WTC11 (cell line): ENCODE measurements around the gene HSD3B7. TPM values are rescaled to one million over a fixed set of nuclear protein-coding genes. Genes with fewer than 3 reads are reported as not detected.

ENCODE experiments used
- ATAC-seq: fragments of 200-7000 bp; cut with Tn5 transposase; 2 replicates; pipeline ENCODE4 v1.10.0; 2021; ENCODE audit warnings: mild to moderate bottlenecking, moderate library complexity
- CTCF ChIA-PET: fragments of 300-600 bp; sonication (Branson Sonifier 250); formaldehyde crosslinking; loops from one replicate; lab custom pipeline; 2021; ENCODE audit warnings: antibody characterized with exemption; lab: Charles Lee
- POLR2A ChIA-PET: fragments of 350-600 bp; sonication (Branson Sonifier 250); formaldehyde crosslinking; loops from one replicate; lab custom pipeline; 2021; ENCODE audit warnings: antibody characterized with exemption; lab: Charles Lee
- DNase-seq: peaks from one replicate; pipeline ENCODE4 v3.0.0; 2021; ENCODE audit warnings: low spot score
- H3K27ac Mint-ChIP-seq: 2 replicates; pipeline ENCODE4 v1.8.0; 2021; ENCODE audit warnings: mixed read lengths
- H3K27me3 Mint-ChIP-seq: 2 replicates; pipeline ENCODE4 v1.8.0; 2021; ENCODE audit warnings: low read depth, mild to moderate bottlenecking, moderate library complexity, mixed read lengths
- H3K36me3 Mint-ChIP-seq: 2 replicates; pipeline ENCODE4 v1.8.0; 2021; ENCODE audit warnings: mixed read lengths
- H3K4me1 Mint-ChIP-seq: 2 replicates; pipeline ENCODE4 v1.8.0; 2022; ENCODE audit warnings: mixed read lengths
- H3K4me3 Mint-ChIP-seq: 2 replicates; pipeline ENCODE4 v1.8.0; 2021; ENCODE audit warnings: mild to moderate bottlenecking, moderate library complexity, mixed read lengths
- H3K9me3 Mint-ChIP-seq: 2 replicates; pipeline ENCODE4 v1.8.0; 2021; ENCODE audit warnings: mixed read lengths
- AFF4 ChIP-seq: sonication (generic); formaldehyde crosslinking; IDR thresholded peaks from 2 replicates; pipeline ENCODE4 v1.8.1; 2023; ENCODE audit warnings: mild to moderate bottlenecking, missing genetic modification reagents, borderline replicate concordance
- CREB1 ChIP-seq: sonication (generic); formaldehyde crosslinking; IDR thresholded peaks from 2 replicates; pipeline ENCODE4 v1.8.0; 2023; ENCODE audit warnings: mild to moderate bottlenecking, missing genetic modification reagents
- GABPB1 ChIP-seq: sonication (generic); formaldehyde crosslinking; IDR thresholded peaks from 2 replicates; pipeline ENCODE4 v1.8.1; 2023; ENCODE audit warnings: mild to moderate bottlenecking, missing genetic modification reagents
- GTF2I ChIP-seq: fragments of 250-450 bp; sonication (Bioruptor Pico); conservative IDR thresholded peaks from 2 replicates; pipeline ENCODE4 v1.4.0; 2021; ENCODE audit warnings: mild to moderate bottlenecking
- JUN ChIP-seq: sonication (generic); formaldehyde crosslinking; IDR thresholded peaks from 2 replicates; pipeline ENCODE4 v1.8.0; 2023; ENCODE audit warnings: mild to moderate bottlenecking, missing genetic modification reagents
- NR1H2 ChIP-seq: sonication (generic); formaldehyde crosslinking; IDR thresholded peaks from 2 replicates; pipeline ENCODE4 v1.9.0; 2021; ENCODE audit warnings: mild to moderate bottlenecking, moderate library complexity, missing genetic modification reagents
- RELA ChIP-seq: sonication (generic); formaldehyde crosslinking; IDR thresholded peaks from 2 replicates; pipeline ENCODE4 v1.8.1; 2022; ENCODE audit warnings: missing genetic modification reagents, mild to moderate bottlenecking, borderline replicate concordance
- SP1 ChIP-seq: sonication (generic); formaldehyde crosslinking; conservative IDR thresholded peaks from 2 replicates; pipeline ENCODE4 v1.8.1; 2022; ENCODE audit warnings: missing genetic modification reagents
- TEAD1 ChIP-seq: sonication (generic); formaldehyde crosslinking; IDR thresholded peaks from 2 replicates; pipeline ENCODE4 v1.8.0; 2022; ENCODE audit warnings: mild to moderate bottlenecking, missing genetic modification reagents
- TP53 ChIP-seq: sonication (generic); formaldehyde crosslinking; IDR thresholded peaks from 2 replicates; pipeline ENCODE4 v1.8.1; 2023; ENCODE audit warnings: mild to moderate bottlenecking, missing genetic modification reagents
- ZNF423 ChIP-seq: fragments of 250-450 bp; sonication (Bioruptor Pico); IDR thresholded peaks from 2 replicates; pipeline ENCODE4 v2.1.2; 2022; ENCODE audit warnings: mild to moderate bottlenecking, moderate library complexity
- ZNF532 ChIP-seq: fragments of 250-450 bp; sonication (Bioruptor Pico); IDR thresholded peaks from 2 replicates; pipeline ENCODE4 v1.9.0; 2021; ENCODE audit warnings: mild to moderate bottlenecking, borderline replicate concordance
- ZNF671 ChIP-seq: fragments of 250-450 bp; sonication (Bioruptor Pico); IDR thresholded peaks from 2 replicates; pipeline ENCODE4 v1.8.0; 2021; ENCODE audit warnings: mild to moderate bottlenecking
- total RNA-seq: library from RNA; stranded (reverse); gene quantifications from 3 replicates; pipeline ENCODE4 v1.2.3, GENCODE V29; 2021

HSD3B7 gene
- total RNA-seq, 1 experiment from 2014 or later, result 4.5 TPM

GRCh38 chr16:30995927-30996323, 10.9 kb downstream of the HSD3B7 start:
- Mint-ChIP-seq H3K27me3 (peaks cover 7% of the 10 kb centered on the region; the same call in 1 of the 2 replicates), H3K4me3 (peak overlapping the region; percentile 69), H3K27ac (no peak overlapping the region), H3K9me3 (no peaks in the 10 kb centered on the region), H3K4me1 (peaks cover 16% of the 10 kb centered on the region), H3K36me3 (no peaks in the 10 kb centered on the region)
- ChIA-PET POLR2A (interaction anchor here (1.8 kb wide), 1 partner anchor 46 kb away, joined by 5 read pairs; no protein-coding TSS in a partner anchor), CTCF (interaction anchor here (1.2 to 8.2 kb wide), 4 partner anchors 10 to 46 kb away, joined by 3 to 79 read pairs (median 14); partner anchors contain the start of gene HSD3B7)
- TF ChIP-seq ZNF671 (CRISPR knock-in tag) (no peak), NR1H2 (CRISPR knock-in tag) (no peak), CREB1 (CRISPR knock-in tag) (no peak), GTF2I (CRISPR knock-in tag) (no peak)
- no peak for ATAC-seq
- DNase-seq, result no peak

- ATAC-seq (no peak), DNase-seq (no peak)
- H3K36me3 Mint-ChIP-seq, result no peaks in the 10 kb centered on the region
- ChIA-PET POLR2A (interaction anchor here (1.0 to 1.8 kb wide), 4 partner anchors 11 to 121 kb away, joined by 3 to 6 read pairs (median 4); partner anchors contain the start of genes HSD3B7 and KAT8), CTCF (interaction anchor here (0.5 to 8.2 kb wide), 12 partner anchors 10 to 456 kb away, joined by 3 to 79 read pairs (median 3); partner anchors contain the start of genes HSD3B7 and PYDC1)
- TF ChIP-seq AFF4 (CRISPR knock-in tag) (no peak), GABPB1 (0 out of 2 replicates have a peak, but pooled peaks have one; percentile 32)
- H3K9me3 Mint-ChIP-seq, result no peaks in the 10 kb centered on the region
- no peak overlapping the region; the same call in 1 of the 2 replicates for H3K27ac Mint-ChIP-seq
- peaks cover 16% of the 10 kb centered on the region for H3K4me1 Mint-ChIP-seq
- peak overlapping the region; percentile 69 for H3K4me3 Mint-ChIP-seq
- H3K27me3 Mint-ChIP-seq, result peaks cover 7% of the 10 kb centered on the region; the same call in 1 of the 2 replicates
These were observed 11.4 kb downstream of the HSD3B7 start for GRCh38 chr16:30996324-30996984.

- POLR2A ChIA-PET, result interaction anchor here (1.0 to 1.8 kb wide), 4 partner anchors 12 to 120 kb away, joined by 3 to 6 read pairs (median 4); partner anchors contain the start of genes HSD3B7 and KAT8
- peak overlapping the region; percentile 70 for H3K4me3 Mint-ChIP-seq
- peaks cover 7% of the 10 kb centered on the region; the same call in 1 of the 2 replicates for H3K27me3 Mint-ChIP-seq
- CTCF ChIA-PET, result interaction anchor here (0.5 to 8.2 kb wide), 15 partner anchors 11 to 476 kb away, joined by 3 to 79 read pairs (median 3); partner anchors contain the start of genes HSD3B7 and PYDC1
- no peaks in the 10 kb centered on the region for H3K9me3 Mint-ChIP-seq
- H3K36me3 Mint-ChIP-seq, result no peaks in the 10 kb centered on the region
- no peak overlapping the region; the same call in 1 of the 2 replicates for H3K27ac Mint-ChIP-seq
- no peak for TF ChIP-seq ZNF532 (CRISPR knock-in tag)
- TF ChIP-seq JUN (CRISPR knock-in tag), result no peak
- TF ChIP-seq GABPB1, result peak; percentile 43
- no peak for TF ChIP-seq RELA (CRISPR knock-in tag)
- peak; percentile 67 for TF ChIP-seq SP1
- TF ChIP-seq TEAD1 (CRISPR knock-in tag), result no peak
- TF ChIP-seq ZNF423 (CRISPR knock-in tag), result 0 out of 2 replicates have a peak, but pooled peaks have one; percentile 15
- 0 out of 2 replicates have a peak, but pooled peaks have one; percentile 24 for TF ChIP-seq TP53 (CRISPR knock-in tag)
- DNase-seq (peak; percentile 87), ATAC-seq (peak; percentile 89)
- peaks cover 16% of the 10 kb centered on the region for H3K4me1 Mint-ChIP-seq
These were observed 12.1 kb downstream of the HSD3B7 start for GRCh38 chr16:30996985-30997724.
